Dedifferentiated amniotic fluid mesenchymal stem cell (primary cell): ENCODE measurements around the gene FTO.
A peak's percentile ranks its signal among the peaks of the same experiment; 100 is the strongest.

Experiments
- DNase-seq: peaks from one replicate; pipeline ENCODE4 v3.0.0-alpha.2; 2016; ENCODE audit errors: extremely low spot score

The FTO gene

DNA sequence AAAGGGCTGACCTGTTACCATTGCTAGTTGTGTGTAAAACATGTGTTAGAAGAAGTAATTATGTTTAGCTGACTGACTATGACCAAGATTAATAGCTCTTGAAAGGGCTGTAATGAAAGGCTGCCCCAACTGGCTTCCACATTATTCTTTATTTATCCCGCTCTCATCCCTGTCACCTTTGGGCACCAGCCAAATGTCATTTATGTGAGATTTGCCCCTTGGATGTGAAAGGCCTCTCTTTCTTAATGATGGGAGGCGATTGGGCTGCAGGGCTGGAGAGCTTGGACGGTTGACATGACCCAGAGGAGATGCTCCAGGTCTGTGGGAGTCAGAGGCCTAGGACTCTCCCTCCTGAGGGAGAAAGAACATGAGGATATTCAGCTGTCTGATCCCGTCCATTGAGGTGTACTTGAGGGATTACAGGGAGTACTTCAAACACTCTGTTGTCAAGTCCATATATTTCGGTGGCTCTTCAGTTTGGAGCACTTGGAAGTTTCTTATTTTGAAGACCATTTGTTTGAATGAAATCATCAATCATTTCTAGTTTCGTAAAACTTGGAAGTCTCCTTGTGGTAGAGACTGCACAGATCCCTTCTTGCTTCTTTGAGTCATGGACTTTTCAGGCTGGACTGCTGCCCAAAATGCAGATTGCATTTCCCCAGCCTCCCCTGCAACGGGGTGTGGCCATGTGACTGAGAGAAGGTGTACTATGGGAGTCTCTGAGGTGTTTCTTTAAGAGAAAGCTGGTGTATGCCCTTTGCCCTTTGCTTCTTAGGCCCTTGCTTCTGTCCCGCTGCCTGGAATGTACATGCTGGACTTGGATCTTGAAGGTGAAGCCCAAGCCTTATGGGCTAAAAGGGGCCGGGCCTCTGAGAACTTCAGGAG lies 51.3 kb downstream of the FTO start:
- no peak for DNase-seq

DNA sequence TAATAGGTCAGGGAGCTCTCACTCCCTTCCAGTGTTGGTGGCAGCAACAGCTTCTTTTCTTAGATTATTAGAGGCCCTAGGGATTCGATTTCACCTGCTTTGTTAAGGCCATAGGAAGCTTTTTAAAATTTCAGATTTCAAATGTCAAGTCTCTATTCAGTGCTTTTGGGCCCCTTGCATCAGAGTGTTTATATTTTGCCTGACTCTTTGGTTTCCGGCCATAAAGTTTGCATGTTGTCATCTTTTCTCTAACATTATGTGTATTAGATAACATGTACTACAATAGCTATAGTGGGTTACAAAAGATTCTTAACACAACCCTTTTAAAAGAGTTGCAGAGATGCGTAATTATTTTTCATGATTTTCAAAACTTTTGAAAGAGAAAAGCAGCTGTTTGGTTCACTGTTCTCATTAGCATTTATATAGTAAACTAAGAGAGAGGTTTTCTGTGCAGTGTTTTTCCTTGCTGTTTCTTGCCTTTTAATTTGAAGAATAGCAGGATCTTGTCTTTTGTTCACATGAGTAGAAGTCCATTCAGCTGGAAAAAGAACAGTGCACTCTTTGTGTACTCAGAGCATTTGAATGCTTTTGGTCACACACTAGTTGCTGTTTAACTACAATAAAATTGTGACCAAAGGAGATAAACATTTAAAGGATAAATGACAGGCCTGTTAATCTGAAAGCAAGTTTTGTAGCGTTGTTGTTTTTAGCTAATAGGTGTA lies 52.5 kb downstream of the FTO start:
- no peak for DNase-seq

DNA sequence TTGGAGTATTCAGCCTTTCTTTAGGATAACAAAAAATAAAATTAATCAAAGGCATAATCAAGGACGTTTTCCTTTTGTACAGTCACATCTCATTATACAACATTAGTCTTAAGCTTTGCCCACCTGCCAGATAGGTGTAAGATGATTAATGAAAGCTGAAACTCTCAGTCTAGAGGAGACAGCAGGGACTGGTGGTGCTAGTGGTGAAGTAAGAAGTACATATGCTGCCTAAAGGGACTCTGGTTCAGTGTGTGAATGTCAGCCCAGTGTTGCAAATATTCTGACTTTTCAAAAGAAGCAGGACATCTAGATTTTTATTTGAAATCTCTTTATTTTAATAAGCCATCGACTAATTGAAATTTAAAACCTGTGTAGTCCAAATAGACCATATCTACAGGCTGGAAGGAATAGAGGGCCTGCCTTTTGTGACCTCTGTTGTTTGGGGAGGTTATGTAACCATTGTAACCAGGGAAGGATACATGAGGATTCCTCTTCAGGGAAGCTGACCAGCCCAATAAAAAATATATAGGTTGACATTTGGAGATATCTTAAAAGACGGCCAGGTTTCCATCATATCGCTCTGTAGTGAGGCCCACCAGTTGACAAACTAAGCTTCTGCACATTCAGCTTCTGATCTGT lies 54.1 kb downstream of the FTO start:
- DNase-seq = no peak

DNA sequence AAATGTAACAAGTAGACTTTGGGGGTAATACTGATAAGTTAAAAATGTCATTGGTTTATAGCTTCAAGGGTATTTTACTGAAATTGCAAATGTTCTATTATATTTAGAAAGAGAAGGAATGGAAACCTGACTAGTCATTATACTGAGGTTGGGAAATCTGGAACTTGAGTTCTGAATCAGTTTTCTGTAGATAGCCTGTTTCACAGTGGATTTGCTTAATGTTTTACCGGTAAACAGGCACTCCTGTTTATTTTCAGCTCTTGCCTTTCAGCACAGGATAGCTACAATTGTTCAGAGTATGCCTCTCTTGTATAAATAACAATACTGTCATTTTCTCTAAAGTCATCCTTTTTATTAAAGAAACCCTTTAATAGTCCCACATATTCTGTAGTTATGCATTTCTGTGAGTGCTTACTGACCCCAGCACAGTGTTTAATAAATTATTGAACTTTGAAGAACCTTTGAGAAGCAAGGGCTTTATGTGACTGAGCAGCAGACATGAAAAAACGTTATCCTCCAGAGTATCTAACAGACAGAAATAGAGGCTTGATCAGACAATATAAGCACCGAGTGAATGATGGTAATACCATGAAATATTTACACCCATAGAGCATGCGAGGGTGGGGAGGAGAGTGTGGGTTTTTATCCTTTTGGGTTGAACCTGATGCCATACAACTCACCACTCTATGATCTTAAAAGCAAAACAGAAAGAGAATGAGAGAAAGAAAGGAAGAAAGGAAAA lies 58.2 kb downstream of the FTO start:
- DNase-seq = no peak

DNA sequence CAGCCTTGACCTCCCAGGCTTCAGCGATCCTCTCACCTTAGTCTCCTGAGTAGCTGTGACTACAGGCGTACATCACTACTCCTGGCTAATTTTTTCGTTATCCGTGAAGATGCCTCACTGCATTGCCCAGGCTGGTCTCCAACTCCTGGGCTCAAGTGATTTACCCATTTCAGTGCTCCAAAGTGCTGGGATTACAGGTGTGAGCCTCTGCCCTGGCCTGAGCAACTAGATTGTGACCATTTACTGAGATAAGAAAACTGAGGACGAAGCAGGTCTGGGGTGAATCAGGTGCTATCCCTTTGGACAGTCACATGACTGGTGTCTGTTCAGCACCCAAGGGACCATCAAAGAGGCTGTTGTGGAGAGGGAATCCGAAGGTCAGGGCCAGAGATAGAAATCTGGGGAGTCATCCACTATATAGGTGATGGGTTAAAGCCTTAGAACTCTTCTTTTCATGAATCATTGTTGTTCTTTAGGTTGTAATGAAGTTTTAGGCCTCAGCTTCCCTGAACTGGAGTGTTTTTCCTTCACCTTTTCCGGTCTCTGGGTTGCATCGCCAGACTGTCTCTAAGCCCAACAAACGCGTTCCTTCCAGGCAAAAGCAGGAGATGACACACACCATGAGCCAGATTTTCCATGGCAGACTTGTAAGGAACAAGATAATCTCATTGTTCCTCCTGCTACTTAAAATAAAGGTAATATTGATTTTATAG lies 62.5 kb downstream of the FTO start:
- no peak for DNase-seq

DNA sequence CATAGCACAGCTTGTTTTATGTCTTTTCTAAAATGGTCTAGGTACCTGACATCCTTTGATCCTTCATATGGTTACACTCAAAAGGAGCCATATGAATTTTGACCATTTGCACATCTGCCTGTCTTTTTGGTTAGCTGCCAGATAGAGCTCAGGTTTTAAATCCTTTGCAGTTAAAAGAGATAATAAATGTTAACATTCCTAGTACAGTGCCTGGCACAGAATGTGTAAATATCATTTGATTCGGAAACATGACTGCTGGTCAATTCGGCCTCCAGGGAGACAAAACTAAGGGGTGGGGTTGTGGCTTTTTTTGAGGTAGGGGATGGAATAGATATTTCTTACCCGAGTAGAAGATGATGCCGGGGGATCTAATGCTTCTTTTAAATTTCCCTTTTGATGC lies 64.2 kb downstream of the FTO start:
- no peak for DNase-seq

DNA sequence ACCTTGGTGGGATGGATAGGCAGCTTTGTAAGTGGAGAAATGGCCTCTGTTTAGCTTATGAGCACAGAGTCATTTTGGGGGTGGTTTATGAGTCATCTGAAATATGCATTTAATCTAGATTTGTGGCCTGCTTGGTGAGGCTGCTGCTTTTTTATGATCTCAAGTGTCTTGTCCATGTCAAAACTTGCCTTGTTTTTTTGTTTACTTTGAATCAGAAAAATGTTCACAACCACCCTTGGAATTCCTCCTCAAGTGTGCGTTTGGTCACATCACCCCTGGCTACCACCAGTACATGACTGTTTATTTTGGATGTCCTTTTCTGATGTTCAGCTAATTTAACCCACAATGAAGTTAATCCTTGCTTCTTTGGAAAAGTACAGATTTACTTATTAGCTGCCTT lies 64.6 kb downstream of the FTO start:
- peak; percentile 87 for DNase-seq

DNA sequence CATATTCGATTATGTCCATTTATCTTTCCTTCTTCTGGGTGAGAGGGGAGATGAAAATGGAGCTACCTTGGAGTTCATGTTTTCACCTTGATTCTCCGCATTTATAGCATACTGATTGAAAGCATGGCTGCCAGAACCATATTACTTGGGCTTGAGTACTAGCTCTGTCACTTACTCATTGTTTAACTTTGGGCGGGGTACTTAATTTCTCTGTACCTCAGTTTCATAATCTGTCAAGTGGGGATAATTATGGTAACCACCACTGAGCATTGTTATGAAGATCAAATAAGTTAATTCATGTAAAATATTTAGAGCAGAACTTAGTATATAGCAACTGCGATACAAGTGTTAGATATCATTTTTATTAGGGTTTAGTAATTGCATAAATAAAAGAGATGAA lies 65.2 kb downstream of the FTO start:
- no peak for DNase-seq

DNA sequence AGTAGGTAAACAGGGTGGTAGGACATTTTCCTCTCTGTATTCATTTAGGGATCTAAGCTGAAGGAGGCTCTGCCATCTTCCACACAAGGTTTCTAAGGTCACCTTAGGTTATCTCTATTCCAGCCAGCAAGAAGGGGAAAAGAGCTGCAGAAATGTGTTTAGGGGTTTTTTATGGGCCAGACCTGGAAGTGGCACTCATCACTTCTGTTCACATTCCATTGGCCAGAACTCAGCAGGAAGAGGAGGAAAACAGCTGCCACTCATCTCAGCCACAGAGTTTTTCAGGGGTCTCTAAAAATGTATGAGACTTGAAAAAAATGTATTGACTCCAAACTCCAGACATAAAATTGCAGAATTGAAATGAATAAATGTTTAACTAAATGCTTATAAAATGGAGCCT lies 65.8 kb downstream of the FTO start:
- no peak for DNase-seq

DNA sequence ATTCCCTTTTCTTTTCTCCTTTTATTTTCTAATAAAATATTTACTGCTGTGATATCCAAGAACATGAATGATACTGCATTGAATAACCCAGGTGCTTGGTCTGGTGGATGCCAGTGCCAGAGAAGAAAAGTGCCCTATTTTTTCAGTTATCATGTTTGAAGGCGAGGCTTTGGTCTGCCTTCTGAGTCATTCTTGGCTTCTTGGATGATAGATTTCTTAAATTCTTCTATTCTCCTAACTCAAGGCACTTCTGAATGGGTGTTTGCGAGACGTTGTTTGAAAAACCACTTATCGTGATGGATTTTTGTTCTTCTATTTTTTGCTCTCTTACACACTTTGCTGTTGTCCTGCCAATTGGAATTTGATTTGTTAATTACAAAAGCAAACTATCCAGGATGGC lies 66.7 kb downstream of the FTO start:
- no peak for DNase-seq

DNA sequence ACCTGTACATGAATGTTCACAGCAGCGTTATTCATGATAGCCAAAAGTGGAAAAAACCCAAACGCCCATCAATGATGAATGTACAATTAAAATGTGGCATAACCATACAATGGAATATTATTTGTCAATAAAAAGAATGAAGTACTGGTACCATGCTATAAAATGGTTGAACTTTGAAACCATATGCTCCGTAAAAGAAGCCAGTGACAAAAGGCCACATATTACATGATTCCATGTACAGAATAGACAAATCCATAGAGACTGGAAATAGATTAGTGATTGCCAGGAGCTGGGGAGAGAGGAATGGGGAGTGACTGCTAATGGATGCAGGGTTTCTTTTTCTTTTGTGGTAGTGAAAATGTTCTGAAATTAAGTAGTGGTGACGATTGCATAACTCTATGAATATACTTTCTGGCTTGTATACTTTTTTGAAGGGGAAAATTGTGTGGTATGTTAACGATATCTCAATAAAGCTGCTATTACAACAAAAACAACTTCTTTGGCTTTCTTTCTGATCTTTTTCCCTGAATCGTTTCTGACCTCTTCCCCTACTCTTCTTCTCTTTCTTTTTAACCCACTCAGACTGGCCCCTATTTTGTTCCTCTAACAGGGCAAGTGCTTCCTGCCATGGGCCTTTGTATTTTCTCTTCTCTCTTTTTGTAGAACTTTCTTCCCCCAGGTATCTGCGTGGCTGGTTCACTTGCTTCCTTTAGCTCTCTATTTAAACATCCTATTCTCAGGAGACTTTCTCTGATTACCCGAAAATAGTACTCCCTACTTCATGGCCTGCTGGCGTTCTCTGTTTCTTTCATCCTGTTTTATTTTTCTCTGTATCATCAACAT lies 67.9 kb downstream of the FTO start:
- DNase-seq = no peak

DNA sequence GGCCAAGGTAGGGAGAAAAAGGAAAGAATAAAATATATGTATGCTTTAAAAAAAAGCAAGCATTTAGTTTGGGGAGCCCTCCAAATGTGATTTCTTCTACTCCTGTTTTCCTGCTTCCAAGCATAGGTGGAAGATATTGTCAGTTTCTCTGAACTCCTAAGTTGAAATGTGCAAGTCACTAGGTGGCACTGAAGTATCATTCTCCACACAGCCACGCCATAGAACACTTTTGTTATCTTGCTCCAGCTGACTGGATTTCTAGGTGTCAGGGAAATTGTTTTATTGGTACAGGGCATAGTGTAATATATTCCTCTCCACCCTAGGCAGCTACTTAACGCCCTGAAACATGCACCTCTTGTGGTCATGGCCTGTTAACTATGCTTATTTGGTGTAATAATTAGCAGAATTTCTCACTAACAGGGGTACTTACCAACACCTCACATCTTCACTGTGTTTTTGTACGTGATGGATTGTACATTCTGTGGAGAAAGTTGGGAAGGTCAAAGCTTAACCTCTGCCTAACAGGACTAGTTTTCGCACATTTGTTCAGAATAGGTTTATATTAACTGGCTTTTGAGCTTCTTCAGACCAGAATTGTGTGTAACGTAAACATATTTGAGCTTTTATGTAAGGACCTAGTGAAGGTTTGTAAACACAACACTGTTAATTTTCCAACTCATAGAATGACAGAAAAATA lies 69.3 kb downstream of the FTO start:
- peak; percentile 70 for DNase-seq

DNA sequence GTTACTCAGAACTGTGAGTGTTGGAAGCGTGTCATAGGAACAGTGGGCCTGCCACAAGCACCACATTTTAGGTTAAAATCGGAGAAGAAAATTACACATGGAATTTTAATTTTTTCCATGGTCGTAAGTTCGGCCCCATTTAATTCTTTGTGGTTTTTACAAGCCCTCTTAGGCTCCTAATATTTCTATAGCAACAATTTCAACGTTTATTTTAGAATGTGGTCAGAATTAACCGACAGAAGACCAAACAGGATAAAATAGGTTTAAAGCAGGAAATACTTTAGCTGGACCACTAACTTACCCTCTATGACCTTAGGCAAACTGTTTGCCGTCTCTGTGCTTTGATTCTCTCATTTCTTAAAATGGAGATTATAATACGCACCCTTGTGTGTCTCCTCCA lies 69.9 kb downstream of the FTO start:
- no peak for DNase-seq

DNA sequence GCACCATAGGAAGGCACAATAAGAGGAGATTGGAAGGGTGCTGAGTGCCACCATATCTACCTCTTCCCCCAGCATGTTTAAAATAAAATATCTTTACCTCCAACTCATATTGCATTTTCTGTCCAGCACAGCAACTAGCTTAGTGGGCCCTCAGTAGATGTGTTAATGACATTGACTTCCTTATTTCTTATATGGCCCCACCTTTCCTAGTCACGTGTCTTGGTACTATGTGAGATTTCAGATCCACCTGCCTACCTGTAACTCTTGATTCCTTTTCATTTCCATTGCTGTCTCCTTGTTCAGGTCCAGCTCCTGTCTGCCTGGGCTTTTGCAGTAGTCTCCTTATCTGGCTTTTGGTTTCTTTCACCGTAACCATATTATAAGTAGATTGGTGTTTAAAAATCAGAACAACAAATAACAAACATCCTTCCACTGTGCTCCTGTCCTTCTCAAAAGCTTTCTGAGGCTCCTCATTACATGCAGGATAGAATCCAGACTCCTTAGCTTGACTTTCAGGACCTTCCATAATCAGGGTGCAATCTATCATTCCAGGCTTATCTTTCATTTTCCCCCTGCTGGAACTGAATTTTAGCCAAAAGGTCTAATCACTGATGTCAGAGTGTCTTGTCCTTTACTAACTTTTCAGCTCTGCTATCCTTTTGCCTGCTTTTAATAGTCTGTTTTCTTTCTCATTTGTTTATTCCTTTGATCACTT lies 71.3 kb downstream of the FTO start:
- no peak for DNase-seq

DNA sequence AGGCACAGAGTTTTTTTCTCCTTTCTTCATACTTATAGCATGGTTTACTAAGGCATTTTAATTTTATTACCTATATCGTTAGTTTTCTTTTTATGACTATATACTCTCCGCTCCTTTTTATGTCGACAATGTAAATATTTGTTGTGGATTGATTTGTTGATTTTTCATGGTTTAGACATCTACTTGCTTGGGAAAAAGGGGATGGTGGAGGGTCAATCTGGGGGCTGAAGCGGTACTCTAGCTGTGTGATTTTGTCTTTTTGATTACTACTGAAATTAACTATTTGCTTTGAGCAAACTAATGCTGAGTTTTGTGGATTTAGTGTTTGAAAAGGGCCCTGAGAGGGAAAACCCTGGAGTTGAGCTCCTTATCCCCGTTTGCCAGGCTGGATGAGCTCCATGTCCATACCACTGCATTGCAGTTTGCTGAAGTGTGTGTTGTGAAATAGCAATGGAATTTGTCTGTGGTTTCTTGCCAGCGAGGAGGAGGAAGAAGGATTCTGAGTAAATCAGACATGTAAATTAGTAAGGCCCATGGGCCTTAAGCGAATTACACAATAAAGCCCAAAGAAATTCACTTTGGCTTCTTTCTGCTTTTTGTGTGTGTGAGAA lies 72.0 kb downstream of the FTO start:
- peak; percentile 96 for DNase-seq

DNA sequence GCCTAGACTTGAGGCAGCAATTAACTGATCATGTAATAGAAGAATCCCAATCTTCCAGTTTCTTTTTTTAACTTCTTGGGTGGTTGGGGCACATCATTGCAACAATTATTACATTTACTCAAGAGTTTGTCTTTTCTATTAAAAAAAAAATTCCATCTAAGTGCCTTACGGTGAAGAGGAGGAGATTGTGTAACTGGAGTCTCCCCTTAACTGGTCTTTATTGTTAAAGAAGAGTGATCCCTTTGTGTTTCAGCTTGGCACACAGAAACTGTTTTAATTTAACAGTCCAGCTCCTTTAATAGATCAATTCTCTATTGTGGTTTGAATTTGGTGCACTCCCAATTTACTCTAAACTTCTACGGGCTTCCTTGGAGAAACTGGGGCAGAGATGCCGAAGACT lies 75.2 kb downstream of the FTO start:
- no peak for DNase-seq

DNA sequence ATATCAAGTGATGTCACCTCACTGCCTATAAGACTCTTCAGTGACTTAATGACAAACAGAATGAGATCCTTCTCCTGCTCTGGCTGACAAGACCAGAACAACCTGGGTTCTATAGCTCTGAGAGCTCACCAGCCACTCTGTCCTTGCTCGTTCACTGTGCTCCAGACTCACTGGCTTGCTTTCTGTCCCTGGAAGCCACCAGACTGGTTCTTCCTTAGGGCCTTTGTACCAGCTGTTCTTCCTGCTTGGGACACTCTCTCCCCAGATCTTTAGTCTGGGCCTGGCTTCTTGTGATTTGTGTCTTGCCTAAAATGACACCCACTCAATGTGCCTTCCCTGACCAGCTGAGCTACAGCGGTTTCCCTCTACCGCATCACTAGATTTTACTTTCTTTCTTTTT lies 76.1 kb downstream of the FTO start:
- no peak for DNase-seq

DNA sequence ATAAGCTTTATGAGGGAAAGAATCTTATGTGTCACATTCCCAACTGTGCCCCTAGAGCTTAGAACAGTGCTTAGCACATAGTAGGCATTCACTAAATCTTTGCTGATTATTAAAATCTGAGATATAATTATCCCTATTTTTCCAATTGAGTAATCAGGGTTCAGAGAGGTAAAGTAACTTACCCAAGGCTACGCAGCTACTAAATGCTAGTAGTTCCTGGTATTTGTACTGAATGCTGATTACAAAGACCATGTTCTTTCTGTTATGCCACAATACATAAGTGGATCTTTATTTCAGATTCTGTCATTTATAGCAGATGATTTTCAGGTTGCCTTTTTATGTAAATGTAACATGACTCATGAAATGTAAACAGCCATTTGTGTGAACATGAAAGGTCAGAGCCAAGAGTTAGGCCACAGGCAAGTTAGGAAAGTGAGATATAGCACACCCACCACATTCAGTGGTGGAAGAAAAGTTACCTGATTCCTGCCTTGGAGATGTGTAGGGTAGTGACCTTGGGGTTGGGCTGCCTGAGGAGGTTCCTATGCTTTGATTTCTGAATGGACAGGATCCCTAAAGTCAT lies 77.2 kb downstream of the FTO start:
- DNase-seq = no peak
